IMR-90 (cell line): Measurements from ENCODE around the gene PGLYRP3.

Experiments
- CEBPB ChIP-seq: IDR thresholded peaks from 2 replicates; pipeline ENCODE4 v1.6.1; 2012; ENCODE audit warnings: low read depth, low read length, improper control_type of control experiment
- CTCF ChIP-seq: conservative IDR thresholded peaks from 2 replicates; pipeline ENCODE4 v1.5.1; 2012; ENCODE audit warnings: mild to moderate bottlenecking, low read depth, low read length, improper control_type of control experiment
- ELK1 ChIP-seq: fragments of 150-350 bp; IDR thresholded peaks from 2 replicates; pipeline ENCODE4 v1.6.1; 2016; ENCODE audit warnings: low read depth, mild to moderate bottlenecking, low read length, moderate library complexity, borderline replicate concordance
- POLR2A ChIP-seq: IDR thresholded peaks from 2 replicates; pipeline ENCODE4 v1.6.1; 2012; ENCODE audit warnings: mild to moderate bottlenecking, low read depth, low read length
- RAD21 ChIP-seq: IDR thresholded peaks from 2 replicates; pipeline ENCODE4 v1.6.1; 2012; ENCODE audit warnings: low read length, improper control_type of control experiment
- RFX5 ChIP-seq: IDR thresholded peaks from 2 replicates; pipeline ENCODE4 v1.8.0; 2012; ENCODE audit warnings: low read depth, mild to moderate bottlenecking, low read length, moderate library complexity

- no peak for TF ChIP-seq CTCF
- TF ChIP-seq RAD21 = no peak
- no peak for TF ChIP-seq CEBPB
- TF ChIP-seq RFX5 = no peak
- TF ChIP-seq ELK1 = no peak
- no peak for TF ChIP-seq POLR2A
Observed at GRCh38 chr1:153360190-153360589, 47.4 kb upstream of the PGLYRP3 start.
